Stimulated activated naive CD8-positive, alpha-beta T cell treated with anti-CD3 and anti-CD28 coated beads, Interleukin-15, amount 100 ng/mL, for 72 hours (primary cell): Measurements from ENCODE around the gene DNAH8.

Source experiments
- ATAC-seq: fragments of 150-1000 bp; cut with Tn5 transposase; 2 replicates; pipeline ENCODE4 v1.10.0; 2021; ENCODE audit warnings: mild to moderate bottlenecking, moderate library complexity
- DNase-seq, 2 donors: peaks; one replicate each; pipeline ENCODE4 v3.0.0; 2021 to 2022
- H3K27ac Mint-ChIP-seq, 2 donors: one replicate each; pipeline ENCODE4 v1.8.0; 2022; ENCODE audit warnings: mild to moderate bottlenecking in 2 of 2, mixed read lengths in 2 of 2, moderate library complexity in 2 of 2
- H3K27me3 Mint-ChIP-seq: one replicate; pipeline ENCODE4 v1.8.0; 2022; ENCODE audit warnings: mixed read lengths
- H3K4me1 Mint-ChIP-seq: one replicate; pipeline ENCODE4 v1.8.0; 2022; ENCODE audit warnings: mild to moderate bottlenecking, mixed read lengths
- H3K4me3 Mint-ChIP-seq, 2 donors: one replicate each; pipeline ENCODE4 v1.8.0; 2022; ENCODE audit warnings: mild to moderate bottlenecking in 2 of 2, mixed read lengths in 2 of 2, moderate library complexity in 1 of 2
- H3K9me3 Mint-ChIP-seq, 2 donors: one replicate each; pipeline ENCODE4 v1.8.0; 2022; ENCODE audit warnings: mixed read lengths in 2 of 2

DNAH8 gene

DNA sequence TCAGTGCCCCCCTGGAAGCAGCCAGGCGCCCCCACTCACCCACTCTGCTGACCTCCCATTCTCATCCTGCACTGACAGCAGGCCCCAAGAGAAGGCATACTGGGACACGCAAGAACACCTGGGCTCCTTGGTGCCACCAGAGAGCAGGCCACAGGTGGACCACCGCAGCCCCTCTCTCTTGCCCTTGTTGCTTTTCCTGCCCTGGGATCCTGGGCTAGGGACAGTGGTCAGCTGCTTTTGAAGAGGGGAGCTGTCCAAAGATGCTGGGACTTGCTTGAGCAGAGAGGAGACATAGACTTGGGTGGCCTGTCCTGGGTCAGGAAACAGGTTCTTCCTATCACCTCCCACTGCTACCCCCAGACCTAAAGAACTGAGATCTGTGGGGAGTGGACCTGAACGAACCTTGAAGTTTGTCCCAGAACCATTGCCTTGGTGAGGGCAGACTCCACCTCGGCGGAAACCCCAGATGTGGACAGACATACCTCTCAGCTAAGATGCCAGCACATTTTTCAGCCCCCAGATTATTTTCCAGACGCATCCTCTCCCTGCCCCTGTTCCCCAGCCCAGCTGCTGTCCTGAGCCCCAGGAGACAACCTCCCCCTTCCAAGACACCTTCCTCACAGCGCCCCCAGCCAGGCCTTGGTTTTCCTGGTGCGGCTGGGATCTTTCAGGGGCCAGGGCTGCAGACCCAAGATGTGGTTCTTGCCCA is 334.6 kb downstream of the DNAH8 start:
- peaks cover 81% of the 10 kb centered on the region for H3K27me3 Mint-ChIP-seq
- no peaks in the 10 kb centered on the region for H3K9me3 Mint-ChIP-seq
- H3K4me3 Mint-ChIP-seq = peak overlapping the region; percentile 86 to 88
- DNase-seq (peak in 1 of 2 donors; percentile 12), ATAC-seq (no peak)
- peak overlapping the region; percentile 13 to 89 for H3K27ac Mint-ChIP-seq
- peaks cover 53% of the 10 kb centered on the region for H3K4me1 Mint-ChIP-seq

DNA sequence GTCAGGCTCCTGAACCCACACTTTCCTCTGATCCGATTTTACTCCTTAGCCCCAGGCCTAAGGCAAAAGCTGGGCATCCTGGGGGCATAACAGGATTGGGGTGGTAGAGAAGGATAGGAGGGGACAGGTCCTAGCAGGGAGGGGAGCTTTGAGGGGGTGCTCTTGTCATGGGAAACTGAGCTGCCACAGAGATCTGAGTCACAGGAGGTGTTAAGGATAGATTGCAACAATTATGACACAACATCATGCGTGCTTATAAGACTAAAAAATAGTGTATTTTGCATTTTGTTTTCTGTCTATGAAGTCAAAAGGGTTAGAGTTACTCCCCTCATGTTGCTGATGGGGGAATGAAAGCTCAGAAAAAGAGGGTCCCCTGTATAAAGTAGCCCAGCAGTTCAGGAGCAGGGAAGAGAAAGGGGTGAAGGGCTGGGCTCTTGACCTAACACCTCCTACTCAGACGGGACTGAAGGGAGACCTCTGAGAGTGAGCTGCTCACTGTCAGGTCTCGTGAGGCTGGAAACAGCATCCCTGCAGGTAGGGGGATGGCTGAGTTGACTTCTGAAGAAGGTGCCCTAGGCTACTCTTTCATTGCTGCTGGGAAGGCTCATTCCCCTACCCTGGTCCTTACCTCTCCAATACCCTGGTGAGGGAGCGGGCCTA is 335.5 kb downstream of the DNAH8 start:
- DNase-seq = peak; percentile 30 to 51
- peaks cover 75% of the 10 kb centered on the region for H3K27me3 Mint-ChIP-seq
- peaks cover 53% of the 10 kb centered on the region for H3K4me1 Mint-ChIP-seq
- peak; percentile 87 for ATAC-seq
- H3K27ac Mint-ChIP-seq = peak overlapping the region in 1 of 2 donors; percentile 96
- no peaks in the 10 kb centered on the region for H3K9me3 Mint-ChIP-seq
- peak overlapping the region; percentile 67 to 88 for H3K4me3 Mint-ChIP-seq

DNA sequence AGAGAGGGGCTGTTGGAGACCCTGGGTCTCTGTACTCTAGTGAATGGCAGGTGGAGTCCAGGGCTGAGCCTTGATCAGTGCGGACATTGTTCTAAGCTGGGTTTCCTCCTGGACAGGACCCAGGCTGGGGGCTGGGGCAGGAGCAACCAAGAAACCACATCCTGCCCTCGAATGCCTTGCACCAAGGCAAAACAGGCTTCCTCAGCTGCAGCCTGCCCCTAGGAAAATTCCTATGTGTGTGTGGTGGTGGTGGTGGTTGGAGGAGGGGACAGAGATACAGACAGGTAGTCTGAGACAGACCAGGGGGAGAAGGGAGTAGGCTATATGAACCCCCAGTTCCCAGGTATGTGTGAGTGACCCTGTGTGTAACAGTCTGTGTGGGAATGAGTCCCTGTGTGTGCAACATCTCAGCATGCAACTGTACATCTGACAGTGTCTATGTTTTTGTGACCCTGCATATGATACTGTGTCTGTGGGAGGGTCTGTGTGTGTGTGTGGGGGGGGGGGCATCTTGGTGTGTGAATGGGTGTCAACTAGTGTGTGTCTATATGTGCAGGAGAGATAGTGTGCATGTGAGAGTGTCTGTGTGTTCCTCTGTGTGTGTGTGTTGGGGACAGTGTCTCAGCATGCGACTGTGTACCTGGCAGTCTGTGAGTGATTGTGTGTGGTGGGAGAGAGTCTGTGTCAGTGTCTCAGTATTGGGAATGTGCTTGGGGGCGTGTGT is 336.4 kb downstream of the DNAH8 start:
- DNase-seq (no peak), ATAC-seq (no peak)
- H3K4me3 Mint-ChIP-seq = peak overlapping the region; percentile 67 to 88
- peak overlapping the region in 1 of 2 donors; percentile 44 for H3K27ac Mint-ChIP-seq
- H3K9me3 Mint-ChIP-seq = no peaks in the 10 kb centered on the region
- H3K27me3 Mint-ChIP-seq = peaks cover 70% of the 10 kb centered on the region
- H3K4me1 Mint-ChIP-seq = peaks cover 53% of the 10 kb centered on the region

DNA sequence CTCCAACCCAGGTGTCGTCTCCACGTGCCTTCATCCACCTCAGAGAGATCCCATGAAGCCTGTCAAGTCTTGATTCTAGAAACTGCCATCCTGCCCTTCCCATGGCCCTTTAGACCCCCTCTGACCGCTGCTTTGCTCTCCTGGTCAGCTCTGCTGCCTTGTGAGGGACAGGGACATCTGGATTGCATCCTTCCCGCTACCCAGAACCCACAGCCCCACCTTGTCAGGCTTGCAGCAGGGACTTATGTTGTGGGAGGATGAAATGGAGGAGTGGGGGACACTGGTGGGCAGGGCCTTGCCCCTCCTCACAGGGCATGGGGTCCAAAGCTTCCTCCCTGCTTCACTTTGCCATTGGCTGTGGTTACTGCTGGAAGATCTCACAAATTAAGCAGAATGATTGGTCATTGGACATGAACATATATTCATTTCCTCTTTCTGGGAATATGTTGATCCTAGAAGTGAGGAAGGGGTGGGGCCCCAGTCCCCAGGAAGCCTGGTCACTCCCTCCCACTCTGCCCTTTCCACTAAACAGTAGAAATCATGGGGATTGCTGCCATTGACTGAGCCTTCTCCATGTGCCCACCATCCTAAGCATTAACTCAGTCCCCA is 338.0 kb downstream of the DNAH8 start:
- Mint-ChIP-seq H3K9me3 (no peaks in the 10 kb centered on the region), H3K4me3 (no peak overlapping the region), H3K27me3 (peaks cover 55% of the 10 kb centered on the region), H3K27ac (peak overlapping the region in 1 of 2 donors; percentile 20), H3K4me1 (peaks cover 46% of the 10 kb centered on the region)
- ATAC-seq = no peak
- no peak for DNase-seq

DNA sequence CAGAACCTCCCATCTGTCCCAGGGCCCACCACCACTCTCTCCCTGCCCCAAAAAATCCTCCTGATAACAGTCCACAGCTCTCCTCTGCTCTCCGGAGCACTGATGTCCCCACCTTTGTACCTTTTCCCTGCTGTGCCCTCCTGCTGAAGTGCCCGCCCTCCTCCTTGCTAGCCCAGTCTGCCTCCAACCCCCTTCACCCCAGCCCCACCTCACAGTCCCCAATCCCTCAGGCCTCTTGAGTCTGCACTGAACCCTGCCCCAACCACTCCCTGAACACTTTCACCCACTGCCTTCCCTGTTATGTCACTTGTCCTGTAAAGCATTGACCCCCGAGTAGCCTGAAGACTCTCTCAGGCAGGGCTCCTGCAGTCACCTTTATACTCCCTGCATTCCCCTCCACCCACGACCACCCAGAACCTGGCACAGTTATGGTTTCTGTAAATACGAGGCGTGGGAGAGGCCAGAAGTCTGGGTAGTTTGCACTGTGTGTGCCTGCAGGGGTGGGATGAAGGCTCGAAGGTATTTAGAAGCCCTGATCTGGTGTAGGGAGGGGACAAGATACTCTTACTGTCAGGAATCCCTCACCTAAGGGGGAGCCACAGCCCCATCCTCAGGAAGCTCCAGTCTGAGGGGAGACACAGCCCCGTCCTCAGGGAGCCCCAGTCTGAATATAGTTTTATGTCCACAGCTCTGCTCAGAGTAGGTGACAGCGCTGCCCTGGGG is 338.9 kb downstream of the DNAH8 start:
- ATAC-seq = no peak
- Mint-ChIP-seq H3K4me1 (peaks cover 43% of the 10 kb centered on the region), H3K9me3 (no peaks in the 10 kb centered on the region), H3K27ac (peak overlapping the region in 1 of 2 donors; percentile 49), H3K27me3 (peaks cover 49% of the 10 kb centered on the region), H3K4me3 (no peak overlapping the region)
- DNase-seq = no peak

DNA sequence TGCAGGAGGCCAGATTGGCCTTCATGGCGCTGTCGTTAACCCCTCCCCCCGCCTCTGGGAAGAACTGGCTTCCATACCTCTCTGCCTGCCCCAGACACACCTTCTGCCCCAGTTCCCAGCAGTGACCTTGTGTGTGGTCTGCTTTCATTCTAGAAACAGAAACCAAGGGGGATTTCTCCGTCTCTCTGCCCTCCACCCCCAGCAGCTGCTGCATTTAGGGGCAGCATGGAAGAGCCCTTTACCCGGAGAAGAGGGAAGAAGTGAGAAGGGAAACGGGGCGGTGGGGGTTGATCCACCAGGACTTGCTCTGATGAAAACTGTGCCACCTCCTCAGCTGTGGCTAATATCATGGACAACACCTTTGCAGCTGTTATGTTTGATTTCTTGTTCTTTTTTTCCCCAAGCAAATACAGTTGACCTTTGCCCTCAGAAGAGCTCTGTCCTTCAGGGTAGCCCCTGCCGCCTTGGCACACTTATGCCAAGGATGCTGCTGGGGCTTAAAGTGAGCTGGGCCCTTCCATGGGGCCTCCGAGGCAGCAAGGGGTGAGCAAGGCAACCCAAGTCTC is 339.5 kb downstream of the DNAH8 start:
- H3K4me3 Mint-ChIP-seq = no peak overlapping the region
- peaks cover 49% of the 10 kb centered on the region for H3K27me3 Mint-ChIP-seq
- ATAC-seq (no peak), DNase-seq (no peak)
- H3K9me3 Mint-ChIP-seq = no peaks in the 10 kb centered on the region
- peaks cover 37% of the 10 kb centered on the region for H3K4me1 Mint-ChIP-seq
- H3K27ac Mint-ChIP-seq = no peak overlapping the region

DNA sequence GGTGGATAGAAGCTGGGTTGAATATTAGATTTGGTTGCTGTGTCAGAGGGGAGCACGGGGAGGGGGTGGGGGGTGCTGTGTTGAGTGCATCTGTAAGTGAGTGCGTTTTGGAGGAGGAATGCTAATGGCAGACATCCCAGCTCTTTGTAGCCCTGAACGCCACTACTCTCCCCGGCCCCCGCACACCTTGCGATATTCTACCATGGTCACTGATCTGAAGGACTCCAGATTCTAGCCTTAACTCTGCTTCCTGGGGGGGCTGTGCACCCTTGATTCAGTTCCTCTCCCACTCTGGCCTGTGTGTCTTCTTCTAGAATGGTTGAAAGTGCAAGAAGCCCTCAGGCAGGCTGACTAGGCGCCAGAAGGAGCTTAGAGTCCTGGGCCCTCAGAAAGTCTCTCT is 340.6 kb downstream of the DNAH8 start:
- DNase-seq = no peak
- Mint-ChIP-seq H3K9me3 (no peaks in the 10 kb centered on the region), H3K27ac (no peak overlapping the region), H3K4me1 (peaks cover 27% of the 10 kb centered on the region), H3K4me3 (no peak overlapping the region), H3K27me3 (peaks cover 49% of the 10 kb centered on the region)
- no peak for ATAC-seq

DNA sequence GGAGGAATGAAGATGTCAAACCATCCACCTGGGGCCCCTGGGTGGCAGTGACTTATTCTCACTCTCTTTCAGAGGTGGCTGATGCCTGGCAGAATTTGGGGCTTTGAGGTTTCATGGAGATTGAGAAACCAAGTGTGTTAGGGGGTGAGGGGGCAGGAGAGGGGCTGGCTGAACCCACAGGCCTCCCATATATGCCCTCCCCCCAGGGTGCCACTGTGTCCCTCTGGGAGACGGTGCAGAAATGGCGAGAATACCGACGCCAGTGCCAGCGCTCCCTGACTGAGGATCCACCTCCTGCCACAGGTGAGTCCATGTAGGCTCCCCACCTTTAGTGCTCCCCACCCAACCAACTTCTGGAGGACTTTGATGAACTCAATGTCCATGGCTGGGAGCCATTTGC is 341.1 kb downstream of the DNAH8 start:
- H3K4me3 Mint-ChIP-seq = no peak overlapping the region
- ATAC-seq = no peak
- H3K4me1 Mint-ChIP-seq = peaks cover 27% of the 10 kb centered on the region
- H3K27ac Mint-ChIP-seq = no peak overlapping the region
- peaks cover 55% of the 10 kb centered on the region for H3K27me3 Mint-ChIP-seq
- no peaks in the 10 kb centered on the region for H3K9me3 Mint-ChIP-seq
- no peak for DNase-seq

DNA sequence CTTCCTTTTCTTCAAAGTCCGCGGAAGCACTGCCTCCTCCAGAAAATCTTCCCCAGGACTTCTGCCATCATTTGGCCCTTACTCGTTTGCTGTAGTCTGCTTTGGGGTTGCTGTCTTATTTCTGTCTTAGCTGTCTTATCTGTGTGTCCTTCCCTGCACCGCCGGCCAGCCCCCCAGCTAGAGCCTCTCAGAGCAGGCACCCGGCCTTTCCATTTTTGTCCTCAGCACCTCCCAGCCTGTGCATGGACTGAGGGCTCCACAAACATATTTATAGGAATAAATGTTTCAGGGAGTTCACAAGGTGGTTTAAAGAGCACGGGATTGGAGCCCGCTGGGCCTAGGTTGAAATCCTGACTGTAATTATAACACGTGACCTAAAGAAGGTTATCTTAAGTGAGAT is 341.6 kb downstream of the DNAH8 start:
- DNase-seq = no peak
- ATAC-seq = no peak
- no peak overlapping the region for H3K27ac Mint-ChIP-seq
- H3K9me3 Mint-ChIP-seq = no peaks in the 10 kb centered on the region
- H3K4me3 Mint-ChIP-seq = no peak overlapping the region
- H3K4me1 Mint-ChIP-seq = peaks cover 26% of the 10 kb centered on the region
- H3K27me3 Mint-ChIP-seq = peaks cover 55% of the 10 kb centered on the region

DNA sequence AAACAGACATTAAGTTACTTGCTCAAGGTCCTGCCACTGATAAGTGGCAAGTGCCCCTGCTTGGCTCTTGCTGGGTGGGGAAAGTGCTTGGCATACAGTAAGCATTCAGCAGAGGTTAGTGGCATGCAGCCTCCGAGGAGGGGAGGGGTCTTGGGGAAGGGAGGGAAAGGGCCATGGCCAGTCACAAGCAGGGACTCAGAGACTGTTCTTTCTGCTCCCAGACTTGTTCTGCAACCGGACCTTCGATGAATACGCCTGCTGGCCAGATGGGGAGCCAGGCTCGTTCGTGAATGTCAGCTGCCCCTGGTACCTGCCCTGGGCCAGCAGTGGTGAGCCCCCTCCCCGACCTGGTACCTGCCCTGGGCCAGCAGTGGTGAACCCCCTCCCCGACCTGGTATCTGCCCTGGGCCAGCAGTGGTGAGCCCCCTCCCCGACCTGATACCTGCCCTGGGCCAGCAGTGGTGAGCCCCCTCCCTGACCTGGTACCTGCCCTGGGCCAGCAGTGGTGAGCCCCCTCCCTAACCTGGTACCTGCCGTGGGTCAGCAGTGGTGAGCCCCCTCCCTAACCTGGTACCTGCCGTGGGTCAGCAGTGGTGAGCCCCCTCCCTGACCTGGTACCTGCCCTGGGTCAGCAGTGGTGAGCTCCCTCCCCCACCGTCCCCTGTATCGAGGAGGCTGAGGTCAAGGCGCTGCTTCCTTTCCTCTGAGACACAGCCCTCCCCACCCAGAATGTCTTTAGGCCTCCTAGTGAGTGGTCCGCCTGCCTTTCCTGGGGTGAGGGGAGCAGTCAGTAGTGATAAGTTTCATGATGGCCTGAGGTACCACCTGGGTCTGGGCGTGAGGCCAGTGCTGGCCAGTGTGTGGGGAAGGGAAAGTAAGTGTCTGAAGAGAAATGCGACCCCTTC is 342.4 kb downstream of the DNAH8 start:
- no peak overlapping the region for H3K4me3 Mint-ChIP-seq
- H3K4me1 Mint-ChIP-seq = peaks cover 21% of the 10 kb centered on the region
- peaks cover 49% of the 10 kb centered on the region for H3K27me3 Mint-ChIP-seq
- no peaks in the 10 kb centered on the region for H3K9me3 Mint-ChIP-seq
- no peak for DNase-seq
- ATAC-seq = no peak
- no peak overlapping the region for H3K27ac Mint-ChIP-seq

DNA sequence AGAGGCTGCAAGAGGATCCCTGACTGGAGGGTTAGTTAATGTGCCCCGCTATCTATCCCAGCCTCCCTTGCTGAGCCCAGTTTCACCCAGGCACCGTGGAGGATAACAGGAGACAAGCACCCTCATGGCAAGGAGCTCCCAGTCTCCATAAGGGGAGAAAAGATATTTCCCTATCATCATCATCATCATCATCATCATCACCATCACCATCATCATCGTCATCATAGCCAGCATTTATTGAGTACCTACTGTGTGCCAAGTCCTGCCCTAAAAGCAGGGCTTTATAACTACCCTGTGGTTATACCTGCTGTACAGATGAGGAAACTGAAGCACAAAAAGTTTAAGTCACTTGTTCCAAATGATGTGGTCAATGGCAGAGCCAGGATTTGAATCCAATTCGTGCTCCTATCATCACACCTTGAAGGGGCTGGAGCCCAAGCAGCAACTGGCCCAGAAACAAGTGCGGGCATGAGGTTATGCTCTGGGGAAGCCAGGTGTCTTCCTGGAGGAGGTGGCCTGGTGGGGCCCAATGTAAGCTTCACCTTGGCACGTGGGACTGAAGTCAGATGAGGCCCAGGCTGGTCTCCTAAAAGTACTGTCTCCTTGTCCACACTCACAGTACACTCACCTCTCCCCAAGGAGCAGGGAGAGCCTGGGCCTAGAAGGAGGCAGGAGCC is 343.5 kb downstream of the DNAH8 start:
- H3K4me3 Mint-ChIP-seq = no peak overlapping the region
- peak overlapping the region in 1 of 2 donors; percentile 7 for H3K27ac Mint-ChIP-seq
- DNase-seq (no peak), ATAC-seq (no peak)
- peaks cover 37% of the 10 kb centered on the region for H3K27me3 Mint-ChIP-seq
- H3K9me3 Mint-ChIP-seq = no peaks in the 10 kb centered on the region
- peaks cover 11% of the 10 kb centered on the region for H3K4me1 Mint-ChIP-seq

DNA sequence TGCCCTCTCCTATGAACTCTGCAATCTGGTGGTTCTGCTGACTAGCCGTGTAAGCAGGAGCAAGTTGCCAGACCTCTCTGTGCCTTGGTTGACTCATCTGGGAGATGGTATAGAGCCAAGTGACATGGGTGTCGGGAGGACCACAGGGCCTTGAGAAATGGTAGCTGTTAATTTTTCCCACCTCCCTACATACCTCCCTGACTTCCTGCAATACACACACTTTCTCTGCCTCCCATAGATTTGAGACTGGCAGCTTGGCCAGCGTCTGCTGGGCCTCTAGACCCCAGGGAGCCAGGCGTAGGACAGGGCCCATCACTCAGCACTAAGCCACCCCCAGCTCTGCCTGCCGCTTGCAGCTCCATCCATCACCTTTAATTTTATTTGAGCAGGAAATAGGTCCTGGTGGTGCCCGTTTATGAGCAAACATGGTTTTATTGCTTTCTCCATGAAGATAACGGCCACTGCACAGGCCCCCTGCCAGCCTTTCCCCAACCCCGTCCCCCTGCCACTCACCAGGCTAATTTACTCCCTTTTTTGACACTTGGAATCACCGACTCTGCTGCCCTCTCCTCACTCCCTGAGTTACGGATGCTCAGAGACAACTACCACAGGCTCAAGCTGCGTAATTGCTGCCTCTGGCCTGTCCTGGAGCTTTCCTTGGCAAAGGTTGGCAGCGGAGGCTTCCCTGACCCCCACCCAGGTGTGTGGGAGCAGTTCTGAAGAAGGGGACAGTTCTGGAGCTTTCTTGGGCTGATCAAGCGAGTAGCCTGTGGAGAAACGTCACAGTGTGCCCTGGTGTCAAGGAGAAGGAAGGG is 344.6 kb downstream of the DNAH8 start:
- no peak for ATAC-seq
- peaks cover 33% of the 10 kb centered on the region for H3K27me3 Mint-ChIP-seq
- H3K9me3 Mint-ChIP-seq = no peaks in the 10 kb centered on the region

More for the DNA sequence above, 344.6 kb downstream of the DNAH8 start:
- no peak overlapping the region for H3K27ac Mint-ChIP-seq
- peaks cover 9% of the 10 kb centered on the region for H3K4me1 Mint-ChIP-seq
- DNase-seq = no peak
- no peak overlapping the region for H3K4me3 Mint-ChIP-seq
